HG03521 (cell line): ENCODE measurements around the gene AGO1.
A peak's percentile ranks its signal among the peaks of the same experiment; 100 is the strongest.

Experiments used
- ATAC-seq: cut with Tn5 transposase; IDR thresholded peaks from one replicate; pipeline ENCODE4 v1.9.1; 2021; ENCODE audit warnings: mild to moderate bottlenecking, moderate library complexity; ENCODE audit not compliant: unreplicated experiment

AGO1 gene

GRCh38 chr1:35902671-35903070, 19.7 kb downstream of the AGO1 start:
- no peak for ATAC-seq

DNA sequence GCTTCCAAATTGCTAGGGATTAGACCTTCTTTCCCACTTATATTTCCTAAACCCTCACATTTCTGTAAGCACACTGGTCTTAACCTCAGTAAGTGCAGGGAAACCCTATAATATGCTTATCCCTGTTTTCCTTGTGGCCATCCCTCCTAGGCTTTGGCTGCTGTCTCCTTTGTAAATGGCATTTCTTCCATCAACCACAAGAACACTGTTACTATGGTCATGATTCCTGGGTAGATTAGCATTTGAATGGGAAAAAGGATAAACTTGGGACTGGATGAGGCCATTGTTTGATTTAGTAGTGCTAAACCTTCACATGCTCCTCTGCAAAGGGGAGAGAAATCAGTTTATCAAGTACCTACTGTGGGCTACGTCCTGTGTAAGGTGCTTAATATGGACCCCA, 31.7 kb downstream of the AGO1 start:
- ATAC-seq = no peak

- ATAC-seq = no peak
These were observed 32.7 kb downstream of the AGO1 start for GRCh38 chr1:35915693-35916092.

DNA sequence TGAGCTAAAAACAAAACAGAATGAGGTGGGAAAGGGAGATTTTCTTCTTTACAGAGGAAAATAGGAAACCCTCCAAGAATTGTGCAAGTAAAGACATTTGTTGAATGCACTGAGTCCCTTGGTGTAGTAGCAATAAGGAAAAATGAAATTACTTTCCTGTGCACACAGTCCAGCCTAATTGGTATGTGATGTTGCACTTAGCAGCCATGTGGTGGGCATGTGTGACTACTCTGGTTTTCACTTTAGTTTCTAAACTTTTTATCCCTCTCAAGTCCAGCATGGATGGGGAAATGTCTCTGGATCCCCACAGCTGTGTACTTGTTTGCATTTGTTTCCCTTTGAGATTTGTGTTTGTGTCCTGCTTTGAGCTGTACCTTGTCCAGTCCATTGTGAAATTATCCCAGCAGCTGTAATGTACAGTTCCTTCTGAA, 40.8 kb downstream of the AGO1 start:
- no peak for ATAC-seq

DNA sequence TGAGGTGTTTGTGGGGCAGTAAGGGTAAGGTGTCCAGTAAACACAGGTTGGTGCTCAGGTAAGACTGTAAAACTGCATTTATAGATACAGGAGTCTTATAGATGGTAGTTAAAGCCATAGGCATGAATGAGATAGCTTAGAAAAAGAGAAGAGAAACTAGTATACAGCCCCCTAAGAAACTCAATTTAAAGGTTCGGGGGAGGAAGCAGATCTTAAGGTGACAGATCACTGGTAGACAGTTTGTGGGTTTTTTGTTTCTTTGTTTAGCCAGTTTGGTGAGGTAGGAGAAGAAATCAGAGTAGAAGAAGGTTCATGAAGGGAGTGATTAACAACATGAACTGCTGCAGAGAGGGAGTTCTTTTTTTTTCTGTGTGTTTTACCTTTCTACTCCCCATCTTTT, 41.8 kb downstream of the AGO1 start:
- ATAC-seq = no peak

GRCh38 chr1:35925741-35926140, 42.7 kb downstream of the AGO1 start:
- no peak for ATAC-seq

- ATAC-seq = no peak
These were observed 44.5 kb downstream of the AGO1 start for GRCh38 chr1:35927472-35927871.

- ATAC-seq = no peak
These were observed 47.0 kb downstream of the AGO1 start for GRCh38 chr1:35929730-35930592.

DNA sequence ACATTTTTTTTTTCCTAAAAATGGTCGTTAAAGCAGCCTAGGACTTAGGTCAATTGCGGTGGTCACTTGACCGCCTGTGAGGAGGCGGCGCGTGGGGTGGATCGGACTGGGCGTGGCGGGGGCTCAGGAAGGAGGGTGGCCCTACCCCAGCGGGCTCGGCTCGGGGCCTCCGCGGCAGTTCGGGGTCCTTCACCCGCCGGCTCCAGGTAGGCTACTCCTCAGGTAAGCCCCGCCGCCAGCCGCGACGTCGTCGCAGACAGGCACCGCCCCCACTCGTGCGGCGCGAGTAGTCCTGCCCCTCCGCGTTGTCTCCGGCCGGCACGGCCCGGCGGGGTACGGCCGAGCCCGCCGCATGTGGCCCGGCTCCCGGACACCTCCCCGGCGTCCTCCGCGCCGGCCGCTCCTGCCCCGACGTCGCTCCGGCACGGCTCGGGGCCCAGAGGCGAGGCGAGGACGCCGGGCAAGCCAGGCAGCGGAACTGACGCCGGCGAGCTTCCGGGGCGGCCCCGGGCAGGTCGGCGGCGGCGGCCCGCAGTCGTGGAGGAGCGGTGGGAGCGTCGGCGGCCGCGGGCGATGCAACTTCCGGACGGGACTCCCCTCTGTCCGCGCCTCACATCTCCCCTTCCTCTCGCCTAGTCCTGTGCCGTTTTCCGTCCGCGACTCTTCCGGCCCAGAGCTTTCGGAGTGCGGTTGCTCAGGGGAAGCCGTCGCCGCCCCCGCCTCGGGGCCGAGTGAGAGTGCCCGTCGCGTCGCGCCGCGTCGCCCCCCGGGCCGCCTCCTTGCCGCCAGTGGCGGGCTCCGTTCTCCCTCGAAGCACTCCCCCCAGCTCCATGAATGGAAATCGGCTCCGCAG, 47.8 kb downstream of the AGO1 start, which contains the start of gene AGO3:
TSS of gene AGO3 (plus strand) at position 513 of the 853 bp plus-strand sequence. CDS start at position 835, 322 bp downstream.
- ATAC-seq = peak; percentile 81

DNA sequence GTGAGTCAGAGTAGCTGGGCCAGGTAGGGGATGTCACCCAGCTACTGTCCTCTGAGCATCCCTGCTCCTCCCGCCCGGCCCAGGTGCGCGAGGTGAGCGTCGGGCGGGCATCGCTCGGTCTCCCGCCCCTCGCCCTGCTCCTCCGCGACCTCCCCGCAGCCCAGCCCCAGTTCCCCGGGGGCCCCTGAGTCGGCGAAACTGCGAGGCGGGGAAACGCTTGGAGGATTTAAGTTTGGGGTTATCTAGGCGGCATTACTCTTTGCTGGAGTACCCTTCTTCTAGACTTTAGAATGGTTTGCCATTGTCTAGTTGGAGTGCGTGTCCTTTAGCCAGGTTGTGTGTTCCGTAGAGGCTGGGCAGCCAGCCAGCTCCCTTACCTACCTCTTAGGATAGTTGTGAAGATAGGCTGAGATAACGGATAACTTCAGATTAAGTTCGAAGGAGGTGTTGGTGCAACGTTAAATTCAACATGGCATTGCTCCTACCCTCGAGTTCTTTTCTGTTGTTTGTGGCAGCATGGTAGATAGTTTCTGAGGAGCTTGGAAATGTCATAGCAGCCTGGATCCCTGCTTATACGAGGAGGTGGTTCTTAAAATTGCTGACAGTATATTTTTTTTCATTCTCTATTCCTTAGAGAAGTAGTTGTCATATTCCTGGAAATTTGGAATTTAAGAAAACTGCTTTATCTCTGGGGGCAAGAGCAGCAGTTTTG, 48.6 kb downstream of the AGO1 start:
- ATAC-seq = peak; percentile 30

DNA sequence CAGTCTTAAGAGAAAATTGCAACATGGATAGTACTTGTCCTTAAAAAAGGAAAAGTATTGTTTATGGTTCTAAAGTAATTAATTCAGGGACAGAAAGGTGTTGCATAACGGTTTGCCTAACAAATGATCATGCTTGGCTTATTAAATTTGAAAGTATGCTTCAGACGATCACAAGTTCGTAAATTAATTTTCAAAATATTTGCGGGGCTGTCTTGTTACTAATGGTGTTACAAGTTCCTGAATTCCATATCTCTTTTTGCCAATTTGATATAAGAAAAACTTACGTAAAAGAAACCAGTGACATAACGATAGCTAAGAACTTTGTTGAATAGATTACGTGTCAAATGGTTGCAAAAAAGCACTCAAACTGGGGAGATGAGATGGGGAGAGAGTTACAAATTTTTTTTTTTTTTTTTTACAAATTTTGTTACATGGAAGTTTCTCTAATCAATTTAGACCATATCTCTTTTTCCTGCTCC, 49.2 kb downstream of the AGO1 start:
- ATAC-seq = no peak

GRCh38 chr1:35932941-35933340, 49.9 kb downstream of the AGO1 start:
- no peak for ATAC-seq

DNA sequence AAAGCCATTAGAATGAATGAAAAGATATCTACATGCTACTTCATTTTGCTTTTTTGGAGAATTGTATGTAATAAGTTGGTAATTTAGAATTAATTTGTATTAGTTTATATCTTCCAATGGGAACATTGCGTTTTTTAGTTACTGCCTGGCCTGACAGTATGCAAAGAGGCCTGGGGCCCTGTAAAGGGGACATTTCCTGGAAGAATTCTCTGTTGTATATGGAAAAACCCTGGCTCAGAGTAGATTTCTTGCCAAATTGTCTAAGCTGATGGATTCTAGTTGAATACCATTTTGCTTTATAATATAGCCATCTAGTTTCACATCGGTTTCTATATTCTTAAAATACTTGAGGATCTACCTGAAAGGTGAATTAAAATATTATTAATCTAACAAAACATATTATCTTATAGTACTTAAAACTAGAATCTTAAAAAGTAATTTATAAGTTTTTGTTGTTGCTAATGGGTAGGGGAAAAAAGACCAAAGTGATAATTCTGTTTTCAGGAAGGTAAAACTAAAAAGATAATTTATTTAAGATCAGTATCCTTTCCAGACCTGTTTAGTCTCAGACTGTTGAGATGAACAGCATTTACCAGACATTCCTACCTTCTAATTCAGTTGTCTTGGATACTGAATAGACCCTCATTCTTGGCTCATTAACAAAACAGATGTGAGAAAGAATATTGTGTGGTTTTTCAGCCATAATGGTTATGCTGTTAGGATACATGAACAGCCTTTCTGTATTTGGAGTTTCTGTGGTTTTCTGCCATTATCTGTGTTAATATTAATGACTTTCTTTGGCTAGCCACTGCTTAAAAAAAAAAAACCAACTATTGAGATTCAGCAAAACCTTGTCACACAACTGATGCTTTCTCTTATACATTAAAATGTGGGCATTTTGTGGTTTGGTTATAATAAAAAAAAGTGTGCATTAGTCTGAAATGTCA, 52.7 kb downstream of the AGO1 start:
- ATAC-seq = no peak

DNA sequence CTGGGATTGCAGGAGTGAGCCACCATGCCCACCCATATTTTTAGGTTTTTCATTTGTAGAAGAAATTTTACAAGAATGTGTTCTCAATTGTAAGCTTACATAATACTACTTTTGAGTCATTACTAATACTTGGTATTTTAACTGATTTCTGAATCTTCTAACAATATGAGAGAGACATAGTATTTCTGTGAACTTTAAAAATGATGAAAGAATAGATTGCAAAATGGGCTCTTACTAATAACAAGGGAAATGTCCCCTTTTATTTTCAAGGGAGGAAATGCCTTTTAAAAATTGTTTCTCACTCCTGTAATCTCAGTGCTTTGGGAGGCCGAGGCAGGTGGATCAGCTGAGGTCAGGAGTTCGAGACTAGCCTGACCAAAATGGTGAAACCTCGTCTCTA, 53.8 kb downstream of the AGO1 start:
- ATAC-seq = no peak

- no peak for ATAC-seq
These were observed 56.5 kb downstream of the AGO1 start for GRCh38 chr1:35939484-35939883.

GRCh38 chr1:35945327-35945726, 62.3 kb downstream of the AGO1 start:
- ATAC-seq = no peak

GRCh38 chr1:35947547-35947946, 64.5 kb downstream of the AGO1 start:
- no peak for ATAC-seq

- ATAC-seq = no peak
These were observed 75.5 kb downstream of the AGO1 start for GRCh38 chr1:35958558-35958957.

DNA sequence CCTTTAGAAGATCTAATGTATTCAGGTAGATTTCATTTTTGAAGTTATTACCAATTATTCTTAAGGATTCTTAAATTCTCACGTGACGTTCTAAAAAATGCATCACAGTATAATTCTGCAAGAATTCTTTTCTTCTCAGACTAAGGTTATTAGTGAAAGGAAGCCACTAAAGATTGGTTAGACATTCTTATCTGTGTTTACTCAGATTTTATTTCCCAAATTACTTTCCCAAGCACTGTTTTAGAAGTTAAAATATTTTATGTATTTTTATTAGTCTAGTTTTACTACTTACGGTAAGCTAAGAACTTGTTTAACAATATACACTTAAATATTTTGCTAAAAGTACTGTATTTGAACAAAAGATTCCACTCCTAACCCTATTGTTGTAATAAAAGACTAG, 76.3 kb downstream of the AGO1 start:
- no peak for ATAC-seq

- ATAC-seq = no peak
These were observed 79.9 kb downstream of the AGO1 start for GRCh38 chr1:35962952-35963351.
